Epidermal melanocyte (primary cell): Measurements from ENCODE around the gene ZNF605.
"Not testable (repeated sequence)": the region's sequence is repeated elsewhere in the genome, so short reads cannot be mapped to it uniquely, and the experiment has no call there.

ENCODE experiments used
- DNase-seq: peaks from one replicate; pipeline ENCODE4 v3.0.0; 2011; ENCODE audit warnings: low spot score; ENCODE audit not compliant: insufficient read length

The ZNF605 gene

DNA sequence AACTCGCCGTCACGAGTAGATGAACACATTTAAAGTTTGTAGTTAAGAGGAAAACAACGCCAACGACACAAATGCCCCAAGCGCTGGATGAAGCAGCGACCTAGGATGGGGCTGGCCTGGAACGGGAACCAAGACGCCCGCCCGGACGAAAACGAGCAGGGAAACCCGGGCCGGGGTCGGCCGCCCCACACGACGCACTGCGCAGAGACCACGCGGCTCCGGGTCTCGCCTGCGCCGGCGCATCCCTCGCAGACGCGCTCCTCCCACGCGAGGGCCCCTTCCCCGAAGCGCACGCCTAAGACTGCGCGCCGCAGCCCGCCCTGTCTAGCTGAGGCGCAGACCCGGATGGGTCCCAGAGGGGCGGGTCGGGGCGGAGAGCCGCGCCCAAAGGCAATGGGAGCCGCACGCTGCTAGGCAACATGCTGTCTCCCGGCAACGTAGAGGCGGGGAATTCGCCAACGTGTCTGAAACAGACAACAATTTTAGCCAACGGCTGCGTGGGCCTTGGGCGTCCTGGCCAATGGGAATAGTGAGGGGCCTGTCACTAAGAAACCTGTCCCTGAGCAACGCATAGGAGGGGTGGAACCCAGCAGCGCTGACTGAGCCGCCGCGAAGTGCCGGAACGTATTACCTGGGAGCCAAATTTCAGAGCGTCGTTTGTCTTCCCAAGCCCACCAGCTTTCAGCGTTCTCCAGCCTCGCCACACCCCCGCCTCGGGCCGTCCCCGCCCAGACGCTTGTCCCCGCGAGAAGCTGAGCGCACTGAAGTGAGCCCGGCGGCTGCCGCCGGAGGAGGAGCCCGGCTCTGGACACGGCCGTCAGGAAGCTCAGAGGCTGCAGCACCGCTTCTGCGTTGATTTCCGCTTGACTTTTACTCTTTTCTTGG lies 47.7 kb downstream of the ZNF605 start:
- DNase-seq = peak; percentile 81

DNA sequence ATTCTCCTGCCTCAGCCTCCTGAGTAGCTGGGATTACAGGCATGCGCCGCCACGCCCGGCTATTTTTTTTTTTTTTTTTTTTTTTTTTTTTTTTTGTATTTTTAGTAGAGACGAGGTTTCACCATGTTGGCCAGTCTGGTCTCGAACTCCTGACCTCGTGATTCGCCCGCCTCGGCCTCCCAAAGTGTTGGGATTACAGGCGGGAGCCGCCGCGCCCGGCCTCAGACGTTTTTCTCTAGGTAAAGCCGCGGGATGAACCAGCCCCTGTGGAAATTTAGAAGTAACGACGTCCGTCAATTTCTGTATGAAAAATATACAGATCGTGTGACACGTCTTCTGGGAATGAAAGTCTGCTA lies 48.3 kb downstream of the ZNF605 start:
- DNase-seq = not testable (repeated sequence)

DNA sequence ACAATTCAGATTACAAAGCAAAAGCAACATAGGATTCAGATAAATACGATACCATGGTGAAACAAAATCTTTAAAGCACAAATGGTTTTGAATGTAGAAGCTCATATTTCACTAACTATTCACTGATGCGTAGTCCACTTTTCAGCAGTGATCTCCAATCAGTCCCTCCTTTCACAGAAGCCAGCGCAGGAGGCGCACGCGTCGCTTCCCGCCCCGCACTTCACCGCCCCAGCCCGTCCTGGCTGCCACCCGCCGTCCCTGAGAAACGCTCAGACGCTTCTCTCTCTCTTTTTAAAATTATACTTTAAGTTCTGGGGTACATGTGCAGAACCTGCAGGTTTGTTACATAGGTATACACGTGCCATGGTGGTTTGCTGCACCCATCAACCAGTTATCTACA lies 48.9 kb downstream of the ZNF605 start:
- no peak for DNase-seq

DNA sequence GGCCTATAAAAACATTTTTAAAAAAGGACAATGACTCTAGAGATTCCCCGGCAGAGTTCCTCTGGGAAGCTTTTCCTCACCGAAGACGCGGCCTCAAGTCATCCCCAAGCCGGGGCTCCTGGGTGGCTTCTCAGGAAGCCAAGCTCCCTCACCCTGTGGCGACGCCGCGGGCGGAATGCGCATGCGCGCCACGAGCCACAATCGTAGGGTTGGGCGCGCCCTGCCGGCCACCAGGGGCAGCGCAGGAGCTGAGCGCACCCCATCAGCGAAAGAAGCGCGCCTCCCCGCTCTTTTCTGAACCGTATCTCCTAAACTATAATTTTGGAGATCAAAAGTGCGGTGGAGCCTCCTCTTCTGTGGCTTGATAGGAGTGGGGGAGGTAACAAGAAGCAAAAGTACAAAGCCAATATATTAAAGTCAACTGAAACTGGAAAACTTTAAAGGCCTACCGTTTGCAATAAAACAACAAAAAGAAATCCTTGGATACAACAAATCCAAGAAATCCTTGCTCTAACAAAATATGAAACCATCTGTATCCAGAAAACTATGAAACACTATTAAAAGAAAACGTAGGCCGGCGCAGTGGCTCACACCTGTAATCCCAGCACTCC lies 51.3 kb downstream of the ZNF605 start:
- no peak for DNase-seq

DNA sequence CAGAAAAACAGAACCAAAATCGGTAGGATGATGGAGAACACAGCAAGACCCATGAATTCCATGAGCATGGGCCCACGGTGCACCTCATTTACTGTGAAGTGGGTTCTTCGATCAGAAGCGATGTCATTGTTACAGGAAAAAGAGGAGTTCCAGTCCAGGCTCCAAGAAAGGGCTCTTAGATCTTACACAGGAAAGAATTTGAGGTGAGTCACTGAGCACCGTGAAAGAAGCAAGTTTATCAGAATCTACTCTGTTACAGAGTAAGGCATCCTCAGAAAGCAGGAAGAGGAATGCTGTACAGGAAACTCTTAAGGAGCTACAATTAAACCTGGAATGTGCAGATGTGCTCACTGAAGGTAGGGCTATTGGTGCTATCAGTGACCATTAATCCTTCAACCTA lies 57.1 kb downstream of the ZNF605 start:
- no peak for DNase-seq

DNA sequence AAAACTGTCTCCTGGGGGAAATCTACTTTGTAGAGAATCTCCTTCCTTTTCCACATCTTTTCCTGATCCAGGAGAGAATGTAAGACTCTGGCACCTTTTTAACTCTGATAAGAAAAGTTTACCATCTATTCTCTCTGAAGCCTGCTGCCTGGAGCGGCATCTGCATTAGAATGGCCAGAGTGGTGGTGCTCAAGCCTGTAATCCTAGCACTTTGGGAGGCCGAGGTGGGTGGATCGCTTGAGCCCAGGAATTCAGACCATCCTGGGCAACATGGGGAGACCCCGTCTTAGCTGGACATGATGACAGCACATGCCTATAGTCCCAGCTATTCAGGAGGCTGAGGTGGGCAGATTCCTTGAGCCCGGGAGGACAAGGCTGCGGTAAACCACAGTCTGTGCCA lies 67.3 kb downstream of the ZNF605 start:
- DNase-seq = no peak

DNA sequence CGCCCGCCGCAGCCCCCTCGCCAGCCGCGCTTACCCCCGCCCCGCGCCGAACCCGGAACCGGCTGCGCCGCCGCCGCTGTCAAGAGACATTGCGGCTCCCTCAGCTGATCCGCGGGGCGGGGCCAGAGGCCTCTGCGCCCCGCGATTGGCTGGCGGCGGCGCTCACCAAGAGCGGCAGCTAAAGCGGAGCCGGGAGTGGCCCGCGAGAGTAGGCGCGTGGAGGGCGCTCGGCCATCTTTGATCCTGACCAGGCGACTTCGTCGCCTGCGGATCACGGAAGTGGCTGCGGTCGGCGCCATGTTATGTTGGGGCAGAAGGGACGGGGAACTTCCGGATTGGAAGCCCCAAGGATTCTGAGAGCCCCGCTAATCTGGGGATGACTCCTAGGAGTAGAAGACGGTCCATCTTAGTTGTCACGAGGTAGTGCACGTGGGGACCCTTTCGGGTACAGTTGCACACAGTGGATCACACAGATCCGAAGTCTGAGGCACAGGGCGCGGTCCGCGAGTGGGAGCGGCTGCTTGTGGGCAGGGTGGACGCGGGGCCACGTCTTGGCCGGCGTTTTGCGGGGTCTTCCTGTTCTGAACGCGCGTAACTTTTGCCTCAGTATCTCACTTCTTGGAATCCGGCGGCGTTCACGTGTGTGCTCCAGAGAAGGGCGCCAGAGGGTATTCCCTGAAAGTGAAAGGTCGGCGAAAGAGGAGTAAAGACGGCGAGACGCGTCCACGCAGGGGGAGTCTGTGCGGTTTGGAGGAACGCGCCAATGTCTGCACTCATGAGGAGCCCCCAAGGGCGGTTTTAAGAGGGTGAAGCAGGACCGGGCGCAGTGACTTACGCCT lies 68.4 kb downstream of the ZNF605 start, which contains the start of gene CHFR:
Gene CHFR (minus strand): TSS at position 93 of the 839 bp plus-strand sequence. CDS start 277 bp downstream, outside the sequence.
- DNase-seq = peak; percentile 96

DNA sequence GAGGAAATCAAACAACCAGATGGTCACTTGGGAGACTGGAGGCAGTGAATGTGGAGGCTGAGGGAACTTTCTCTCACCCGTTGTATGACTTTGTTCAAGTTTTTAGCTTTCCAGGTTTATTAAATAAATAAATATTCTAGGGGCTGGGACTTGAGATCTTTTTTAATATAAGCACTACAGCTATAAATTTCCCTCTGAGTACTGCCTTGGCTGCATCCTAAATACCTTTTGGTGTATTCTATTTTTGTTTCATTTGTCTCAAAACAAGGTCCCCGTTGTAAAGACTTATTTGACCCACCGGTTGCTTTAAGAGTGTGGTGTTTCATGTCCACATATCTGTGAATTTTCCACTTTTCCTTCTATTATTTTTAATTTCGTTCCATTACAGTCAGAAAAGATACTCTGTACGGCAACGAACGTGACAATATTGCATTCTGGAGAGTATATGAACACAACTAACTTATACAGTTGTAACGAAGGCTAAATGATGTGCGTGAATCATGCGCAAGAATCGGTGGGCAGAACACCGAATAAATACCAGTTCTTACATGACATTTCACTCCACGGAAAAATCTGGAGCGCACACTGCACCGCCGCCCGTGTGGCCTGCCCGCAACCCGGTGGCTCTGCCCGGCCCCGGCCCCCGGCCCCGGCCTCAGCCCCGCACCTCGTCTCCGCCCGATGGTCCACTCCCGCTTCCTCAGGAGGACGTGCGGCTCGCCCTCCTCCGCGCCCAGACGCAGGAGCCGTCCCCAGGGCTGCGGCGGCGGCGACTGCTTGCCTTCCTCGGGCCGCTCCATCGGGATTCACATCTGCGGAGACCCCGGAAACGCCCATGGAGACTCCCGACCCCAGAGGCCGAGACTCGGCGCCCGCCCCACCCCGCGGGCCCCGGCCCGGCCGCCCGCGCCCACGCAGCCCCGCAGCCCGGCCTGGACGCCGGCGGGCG lies 69.3 kb downstream of the ZNF605 start:
- DNase-seq = no peak

DNA sequence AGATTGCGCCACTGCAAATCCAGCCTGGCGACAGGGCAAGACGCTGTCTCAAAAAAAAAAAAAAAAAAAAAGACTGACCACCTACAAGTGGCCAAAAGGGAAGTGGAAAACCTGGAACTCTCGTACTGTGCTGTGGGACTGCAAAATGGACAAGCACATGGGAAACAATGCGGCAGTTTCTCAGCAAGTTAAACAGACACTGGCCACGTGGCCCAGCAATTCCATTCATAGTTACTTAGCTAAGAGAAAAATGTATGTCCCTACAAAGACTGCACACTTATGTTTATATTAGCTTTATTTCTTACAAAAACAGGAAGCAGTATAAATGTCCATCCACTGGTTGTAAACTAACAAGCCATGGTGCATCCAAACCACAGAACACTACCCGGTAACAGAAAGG lies 74.3 kb downstream of the ZNF605 start:
- no peak for DNase-seq

DNA sequence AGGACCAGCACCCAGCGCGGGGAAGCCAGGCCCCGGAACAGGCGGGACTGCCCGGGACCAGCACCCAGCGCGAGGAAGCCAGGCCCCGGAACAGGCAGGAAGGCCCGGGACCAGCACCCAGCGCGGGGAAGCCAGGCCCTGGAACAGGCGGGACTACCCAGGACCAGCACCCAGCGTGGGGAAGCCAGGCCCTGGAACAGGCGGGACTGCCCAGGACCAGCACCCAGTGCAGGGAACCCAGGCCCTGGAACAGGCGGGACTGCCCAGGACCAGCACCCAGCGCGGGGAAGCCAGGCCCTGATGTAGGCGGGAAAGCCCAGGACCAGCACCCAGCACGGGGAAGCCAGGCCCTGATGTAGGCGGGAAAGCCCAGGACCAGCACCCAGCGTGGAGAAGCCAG lies 81.5 kb downstream of the ZNF605 start:
- not testable (repeated sequence) for DNase-seq

DNA sequence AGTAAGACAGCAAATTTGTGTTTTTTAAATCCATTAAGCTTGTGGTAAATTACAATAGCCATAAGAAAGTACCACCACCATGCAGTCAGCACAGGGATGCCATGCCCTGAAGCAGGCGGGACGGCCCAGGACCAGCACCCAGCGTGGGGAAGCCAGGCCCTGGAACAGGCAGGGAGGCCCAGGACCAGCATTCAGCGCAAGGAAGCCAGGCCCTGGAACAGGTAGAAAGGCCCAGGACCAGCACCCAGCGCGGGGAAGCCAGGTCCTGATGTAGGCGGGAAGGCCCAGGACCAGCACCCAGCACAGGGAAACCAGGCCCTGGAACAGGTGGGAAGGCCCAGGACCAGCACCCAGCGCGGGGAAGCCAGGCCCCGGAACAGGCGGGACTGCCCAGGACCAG lies 81.9 kb downstream of the ZNF605 start:
- no peak for DNase-seq

DNA sequence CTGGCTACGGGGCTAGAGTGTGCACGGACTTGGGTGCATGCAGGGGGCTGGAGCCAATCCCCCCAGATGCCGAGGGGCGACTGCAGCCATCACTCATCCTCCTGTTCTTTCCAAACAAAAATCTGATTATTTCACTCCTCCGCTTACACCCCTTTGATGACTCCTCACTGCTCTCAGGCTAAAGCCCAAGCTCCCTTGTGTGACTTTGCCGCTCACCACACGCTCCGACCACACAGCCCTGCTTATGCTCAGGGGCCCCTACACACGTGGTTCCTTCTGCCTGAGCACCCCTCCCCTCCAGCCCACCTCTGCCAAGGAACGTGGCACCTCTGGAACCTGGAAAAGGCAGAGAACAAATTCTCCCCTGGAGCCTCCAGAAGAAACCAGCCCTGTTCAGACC lies 82.4 kb downstream of the ZNF605 start:
- DNase-seq = no peak

DNA sequence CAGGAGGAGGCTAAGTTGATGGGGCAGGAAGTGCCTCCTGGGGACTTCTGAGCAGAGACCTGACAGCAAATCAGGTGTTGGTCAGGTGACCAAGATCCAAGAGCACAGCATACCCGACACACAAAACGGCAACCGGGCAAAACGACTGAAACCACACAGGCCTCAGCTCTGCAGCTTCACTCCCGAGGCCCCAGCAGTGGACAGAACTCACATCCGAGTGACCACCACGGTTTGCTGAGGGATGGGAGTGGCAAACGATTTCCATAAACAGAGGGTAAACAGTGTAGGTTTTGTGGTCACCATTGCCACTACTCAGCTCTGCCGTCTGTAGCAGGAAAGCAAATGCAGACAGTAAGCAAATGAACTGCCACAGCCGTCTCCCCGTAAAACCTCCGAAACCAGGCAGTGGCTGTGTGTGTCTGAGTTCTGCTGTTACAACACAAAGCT lies 83.1 kb downstream of the ZNF605 start:
- DNase-seq = no peak

DNA sequence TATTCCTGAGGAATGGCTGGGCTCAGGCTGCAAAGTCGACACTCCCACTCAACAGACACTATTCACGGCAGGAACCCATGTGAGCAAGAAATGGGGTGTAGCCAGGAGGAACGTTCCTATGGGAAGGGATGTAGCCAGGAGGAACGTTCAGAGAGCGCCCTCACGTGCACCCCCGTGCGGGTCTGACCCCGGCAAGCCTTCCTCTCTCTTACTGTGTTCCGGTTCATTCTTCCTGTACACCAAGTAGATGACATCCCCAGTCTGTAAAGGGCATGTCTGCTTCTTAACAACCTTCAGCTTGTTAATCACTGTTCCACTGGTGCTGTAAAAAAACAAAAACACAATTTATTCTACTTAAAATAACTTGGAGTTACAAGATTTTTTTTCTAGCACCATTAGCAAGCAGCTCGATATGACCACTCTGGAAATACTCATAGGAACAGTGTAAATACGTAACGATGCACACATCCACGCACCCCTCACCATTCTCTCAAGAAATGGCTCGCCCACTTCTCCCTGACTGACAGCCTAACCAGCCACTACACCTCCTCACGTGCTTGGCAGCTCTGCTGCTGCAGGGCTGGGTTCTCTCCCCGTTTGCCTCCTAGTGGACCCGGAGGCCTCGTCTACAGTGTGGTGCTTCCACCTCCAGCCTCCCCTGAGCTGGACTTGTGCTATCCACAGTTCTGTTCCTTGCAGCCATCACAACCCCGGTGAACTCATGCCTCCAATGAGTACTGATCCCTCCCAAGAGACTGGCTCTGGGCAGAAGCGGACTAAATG lies 83.8 kb downstream of the ZNF605 start:
- no peak for DNase-seq

DNA sequence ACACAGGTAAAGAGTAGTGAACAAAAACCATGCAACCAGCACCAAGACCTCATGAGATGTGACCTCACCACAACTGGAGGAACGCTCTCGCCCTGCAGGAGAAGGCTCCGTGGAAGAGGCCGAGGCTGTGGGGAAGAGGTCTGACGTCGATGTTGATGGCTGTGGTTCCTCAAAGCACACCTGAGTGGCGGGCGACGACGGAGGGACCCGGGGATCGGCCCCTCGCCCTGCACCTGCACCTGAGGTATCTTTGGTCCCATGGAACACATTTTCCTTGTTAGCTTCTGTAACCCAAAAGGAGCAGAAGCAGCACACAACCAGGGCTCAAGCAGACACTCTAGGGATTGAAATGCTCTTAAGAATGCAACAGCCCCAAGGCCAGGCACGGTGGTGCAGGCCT lies 86.6 kb downstream of the ZNF605 start:
- DNase-seq = no peak
